Right hindlimb (tissue), 1 donor: Measurements from ENCODE around the gene FAM20A.
"Not testable (repeated sequence)": the region's sequence is repeated elsewhere in the genome, so short reads cannot be mapped to it uniquely, and the experiment has no call there.

ENCODE experiments used
- DNase-seq: peaks from one replicate; pipeline ENCODE4 v3.0.0-alpha.2; 2018

The FAM20A gene

GRCh38 chr17:68587847-68588246 lies 13.3 kb downstream of the FAM20A start:
- no peak for DNase-seq

DNA sequence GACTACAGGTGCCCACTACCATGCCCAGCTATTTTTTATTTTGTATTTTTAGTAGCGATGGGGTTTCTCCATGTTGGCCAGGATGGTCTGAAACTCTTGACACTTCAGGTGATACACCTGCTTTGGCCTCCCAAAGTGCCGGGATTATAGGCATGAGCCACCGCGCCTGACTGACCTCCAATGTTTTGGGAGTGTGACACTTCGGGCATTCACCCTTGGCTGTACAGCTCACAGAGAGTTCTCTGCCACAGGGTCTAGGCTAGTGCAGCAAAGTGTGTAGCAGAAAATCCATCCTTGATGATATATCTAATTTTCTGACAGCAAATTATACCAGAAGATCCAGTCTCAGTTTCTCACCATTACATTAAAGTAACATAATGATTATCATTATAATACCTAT lies 14.1 kb downstream of the FAM20A start:
- DNase-seq, result no peak

DNA sequence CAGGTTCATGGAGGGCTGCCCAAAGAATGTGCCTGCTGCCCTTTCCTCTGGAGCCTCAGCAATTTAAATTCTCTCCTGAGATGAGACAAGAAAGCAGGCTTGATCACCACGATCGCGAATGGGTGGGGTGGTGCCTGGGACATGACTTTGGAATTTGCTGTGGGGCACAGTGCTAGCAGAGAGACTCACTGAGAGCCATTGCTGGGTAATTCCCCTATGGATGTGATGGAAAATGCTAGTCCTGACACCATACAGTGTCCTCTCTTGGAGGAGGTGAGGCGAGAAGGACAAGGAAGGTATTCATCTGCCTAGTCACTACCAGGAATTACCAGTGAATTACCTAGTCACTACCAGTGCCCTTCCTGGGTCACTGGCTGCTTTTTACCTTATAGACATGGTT lies 15.5 kb downstream of the FAM20A start:
- DNase-seq, result no peak

- DNase-seq, result peak; percentile 50
Measured at GRCh38 chr17:68584581-68585303, 16.4 kb downstream of the FAM20A start.

GRCh38 chr17:68582867-68583266 lies 18.3 kb downstream of the FAM20A start:
- not testable (repeated sequence) for DNase-seq

- no peak for DNase-seq
Measured at GRCh38 chr17:68581863-68582645, 19.1 kb downstream of the FAM20A start.

DNA sequence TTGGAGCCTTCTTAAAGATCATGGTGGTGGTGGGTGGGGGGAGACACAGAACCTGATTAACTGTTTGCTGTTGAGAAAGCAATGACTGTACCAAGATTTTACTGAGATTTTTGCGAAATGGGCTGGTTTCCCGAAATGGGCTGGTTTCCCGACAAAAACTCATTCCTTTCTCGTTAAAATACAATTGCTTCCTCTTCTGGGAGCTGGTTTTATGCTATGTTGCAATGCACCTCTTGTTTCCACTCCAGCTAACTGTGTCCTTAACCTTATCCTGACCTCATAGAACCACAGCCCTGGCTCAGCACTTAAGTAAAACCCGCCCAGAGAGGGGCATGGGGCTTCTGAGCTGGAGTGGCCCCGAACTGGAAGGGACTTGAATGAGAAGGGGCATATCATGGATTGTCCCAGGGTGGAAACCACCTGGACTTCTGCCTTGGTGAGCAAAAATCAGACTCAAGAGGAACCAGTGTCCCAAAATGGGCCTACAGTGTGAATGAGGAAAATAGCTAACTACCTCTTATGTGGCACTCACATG lies 20.9 kb downstream of the FAM20A start:
- DNase-seq, result peak; percentile 82

- DNase-seq, result no peak
Measured at GRCh38 chr17:68579194-68579927, 21.8 kb downstream of the FAM20A start.

GRCh38 chr17:68578236-68578635 lies 22.9 kb downstream of the FAM20A start:
- no peak for DNase-seq

GRCh38 chr17:68577497-68577821 lies 23.7 kb downstream of the FAM20A start:
- DNase-seq, result no peak

DNA sequence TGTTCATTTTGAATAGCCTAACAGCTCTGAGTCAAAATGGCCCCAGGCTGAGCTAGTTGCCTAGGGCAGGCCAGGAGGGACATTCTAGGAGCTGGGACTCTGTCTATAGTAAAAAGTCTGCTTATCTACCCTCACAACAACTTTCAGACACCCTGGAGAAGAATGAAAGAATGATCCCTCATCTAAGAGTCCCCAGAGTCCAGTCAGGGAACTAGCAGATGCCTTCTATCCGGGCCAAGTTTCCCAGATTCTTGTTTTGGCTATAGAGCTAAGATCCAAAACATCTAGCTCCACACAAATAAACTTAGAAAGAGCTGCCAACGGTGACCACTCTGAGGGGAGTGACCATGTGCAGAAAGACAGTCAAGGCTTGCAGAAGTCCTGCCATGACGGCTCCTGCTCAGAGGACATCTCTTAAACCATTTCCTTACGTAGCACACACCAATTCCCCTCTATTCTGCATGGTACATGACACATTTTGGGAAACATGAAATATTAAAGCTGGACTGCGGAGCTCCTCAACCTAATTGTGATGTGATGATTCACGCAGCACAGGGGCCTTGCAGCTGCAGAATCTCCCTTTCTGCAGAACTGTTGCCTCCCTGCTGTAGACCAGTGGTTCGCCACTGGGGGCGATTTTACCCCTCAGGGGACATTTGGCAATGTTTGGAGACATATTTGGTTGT lies 24.2 kb downstream of the FAM20A start:
- peak; percentile 78 for DNase-seq

DNA sequence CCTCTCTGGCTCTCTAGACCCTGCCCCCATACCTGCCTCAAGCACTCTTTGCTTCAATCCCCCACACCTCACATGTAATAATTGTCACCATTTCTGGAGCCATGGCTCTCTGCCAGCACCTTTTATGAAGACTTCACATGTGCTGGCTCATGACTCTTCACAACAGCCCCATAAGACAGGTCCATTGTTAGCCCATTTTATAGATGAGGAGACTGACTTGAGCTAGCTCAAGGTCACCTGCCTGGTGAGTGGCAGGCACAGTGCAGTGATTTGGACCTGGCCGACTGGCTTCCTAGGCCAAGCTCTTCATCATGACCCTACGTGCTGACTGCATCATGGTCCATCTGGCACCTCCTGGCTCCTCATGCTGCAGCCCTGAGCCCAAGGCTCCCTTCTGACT lies 25.0 kb downstream of the FAM20A start:
- DNase-seq, result no peak

GRCh38 chr17:68573338-68573737 lies 27.8 kb downstream of the FAM20A start:
- DNase-seq, result no peak

GRCh38 chr17:68572138-68572842 lies 28.9 kb downstream of the FAM20A start:
- no peak for DNase-seq

DNA sequence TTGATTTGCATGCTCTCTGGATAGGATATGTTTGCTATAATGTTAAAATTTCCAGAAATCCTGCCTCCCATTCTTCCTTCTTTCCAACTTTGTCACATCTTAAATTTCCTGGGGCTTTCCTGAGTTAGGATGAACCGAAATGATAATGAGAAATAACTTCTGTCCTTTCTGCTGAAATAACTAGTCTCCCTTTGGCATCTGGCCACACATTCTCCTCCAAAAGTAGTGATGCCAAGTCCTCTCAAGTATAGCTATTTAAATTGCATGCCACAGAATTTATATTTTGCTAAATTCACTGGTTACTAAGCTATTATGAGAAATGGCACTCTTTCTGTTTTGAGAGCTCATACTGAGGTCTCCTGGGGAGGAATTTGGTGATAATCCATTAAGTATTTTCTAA lies 30.6 kb downstream of the FAM20A start:
- no peak for DNase-seq

- no peak for DNase-seq
Measured at GRCh38 chr17:68569346-68569745, 31.8 kb downstream of the FAM20A start.

DNA sequence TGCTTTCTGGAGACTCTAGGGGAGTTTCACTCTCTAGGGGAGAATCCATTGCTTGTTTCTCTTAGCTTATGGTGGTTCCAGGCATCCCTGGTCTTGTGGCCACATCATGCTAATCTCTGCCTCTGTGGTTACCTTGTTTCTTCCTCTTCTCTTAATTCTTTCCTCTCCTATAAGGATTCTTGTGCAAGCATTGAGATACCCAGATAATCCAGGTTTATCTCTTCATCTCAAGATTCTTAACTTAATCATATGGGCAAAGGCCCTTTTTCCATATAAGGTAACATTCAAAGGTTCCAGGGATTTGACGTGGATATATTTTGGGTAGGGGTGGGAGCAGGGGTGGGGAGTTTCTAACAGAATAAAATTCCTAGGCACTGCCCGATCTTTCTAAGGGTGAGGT lies 32.6 kb downstream of the FAM20A start:
- DNase-seq, result no peak

- no peak for DNase-seq
Measured at GRCh38 chr17:68567581-68567980, 33.6 kb downstream of the FAM20A start.

GRCh38 chr17:68567035-68567434 lies 34.1 kb downstream of the FAM20A start:
- DNase-seq, result no peak

GRCh38 chr17:68566442-68566738 lies 34.8 kb downstream of the FAM20A start:
- DNase-seq, result no peak

- DNase-seq, result no peak
Measured at GRCh38 chr17:68565661-68566441, 35.3 kb downstream of the FAM20A start.
